ENCODE measurements around the gene DMD.

The DMD gene

GRCh38 chrX:31071725-31072124, 2139.6 kb downstream of the DMD start, which contains the start of gene FTHL17:
Gene FTHL17, minus strand, starts transcription at chrX:31072041. Its CDS starts 88 bp downstream, at chrX:31071953.
- no peak for DNase-seq

- no peak for DNase-seq
These were observed 2140.1 kb downstream of the DMD start for GRCh38 chrX:31071262-31071661.

GRCh38 chrX:31070057-31070468, 2141.3 kb downstream of the DMD start:
- DNase-seq, result no peak

Data from inflammatory macrophage (primary cell).